H1 (cell line): Measurements from ENCODE around the gene UMAD1. TPM values are rescaled to one million over a fixed set of nuclear protein-coding genes. Genes with fewer than 3 reads are reported as not detected.

Experiments
- CTCF ChIA-PET: fragments of 300-600 bp; sonication (Branson Sonifier 250); formaldehyde crosslinking; loops from one replicate; lab custom pipeline; 2021; ENCODE audit not compliant: partially characterized antibody; lab: Charles Lee
- POLR2A ChIA-PET: fragments of 300-600 bp; sonication (Branson Sonifier 250); formaldehyde crosslinking; loops from one replicate; lab custom pipeline; 2021; ENCODE audit warnings: inconsistent platforms; ENCODE audit not compliant: partially characterized antibody; lab: Charles Lee
- DNase-seq, 2 experiments: peaks; one replicate each; pipeline versions ENCODE4 v3.0.0 to v3.0.0-alpha.2; 2010 to 2022; ENCODE audit warnings: low spot score in 2 of 2, low read depth in 1 of 2, mixed read lengths in 1 of 2
- FAIRE-seq: peaks from 2 replicates; lab custom pipeline; 2011; peaks lifted over from hg19 to GRCh38; lab: Jason Lieb, UNC
- H2AFZ ChIP-seq: 2 replicates; pipeline ENCODE4 v1.8.1; 2012; ENCODE audit warnings: low read length, inconsistent platforms
- H2AK5ac ChIP-seq: 2 replicates; pipeline ENCODE4 v1.6.1; 2013; ENCODE audit warnings: low read depth, low read length
- H2BK120ac ChIP-seq: replicated peaks from 2 replicates; pipeline ENCODE3; 2013; ENCODE audit warnings: low read depth, low read length, inconsistent platforms
- H2BK12ac ChIP-seq: 2 replicates; pipeline ENCODE4 v1.6.1; 2013; ENCODE audit warnings: low read depth, low read length
- H2BK15ac ChIP-seq: 2 replicates; pipeline ENCODE4 v1.6.1; 2013; ENCODE audit warnings: low read length
- H2BK20ac ChIP-seq: 2 replicates; pipeline ENCODE4 v1.6.1; 2013; ENCODE audit warnings: low read length
- H2BK5ac ChIP-seq: 2 replicates; pipeline ENCODE4 v1.6.1; 2013; ENCODE audit warnings: low read depth, low read length
- H3K14ac ChIP-seq: 2 replicates; pipeline ENCODE4 v1.6.1; 2013; ENCODE audit warnings: inconsistent platforms; ENCODE audit not compliant: insufficient read length
- H3K18ac ChIP-seq: 2 replicates; pipeline ENCODE4 v1.6.1; 2013; ENCODE audit warnings: low read length; ENCODE audit errors: extremely low read depth
- H3K23ac ChIP-seq: 2 replicates; pipeline ENCODE4 v1.6.1; 2013; ENCODE audit warnings: inconsistent platforms; ENCODE audit not compliant: insufficient read length
- H3K23me2 ChIP-seq: 2 replicates; pipeline ENCODE4 v1.6.1; 2013; ENCODE audit warnings: low read depth, low read length
- H3K27ac ChIP-seq: 2 replicates; pipeline ENCODE4 v1.6.1; 2011; ENCODE audit warnings: low read depth, low read length, inconsistent platforms
- H3K27me3 ChIP-seq, 4 experiments: replicated peaks in 1 of 4; 1 replicate in 1 of 4; 2 replicates in 3 of 4; pipeline versions ENCODE4 v1.6.1 to v1.8.1; 2011 to 2013; ENCODE audit warnings: low read length in 3 of 4, mild to moderate bottlenecking in 3 of 4, inconsistent platforms in 2 of 4, mixed read lengths in 2 of 4, moderate library complexity in 1 of 4; ENCODE audit not compliant: control insufficient read depth in 3 of 4, insufficient read depth in 3 of 4; ENCODE audit errors: extremely low read depth in 1 of 4
- H3K36me3 ChIP-seq, 4 experiments: 2 replicates each; pipeline versions ENCODE4 v1.6.1 to v1.8.1; 2011 to 2013; ENCODE audit warnings: mild to moderate bottlenecking in 4 of 4, low read length in 3 of 4, moderate library complexity in 2 of 4, control low read depth in 1 of 4, inconsistent platforms in 1 of 4; ENCODE audit not compliant: insufficient read depth in 4 of 4, control insufficient read depth in 2 of 4
- H3K4ac ChIP-seq: replicated peaks from 2 replicates; pipeline ENCODE3; 2013; ENCODE audit warnings: low read length, low read depth, mixed read lengths, inconsistent platforms; ENCODE audit not compliant: insufficient read length
- H3K4me1 ChIP-seq, 4 experiments: replicated peaks in 1 of 4; 1 replicate in 1 of 4; 2 replicates in 3 of 4; pipeline versions ENCODE4 v1.6.1 to v1.8.1; 2011 to 2013; ENCODE audit warnings: low read length in 3 of 4, inconsistent platforms in 2 of 4, mixed read lengths in 1 of 4; ENCODE audit not compliant: insufficient read depth in 4 of 4, control insufficient read depth in 3 of 4
- H3K4me2 ChIP-seq, 2 experiments: 2 replicates each; pipeline versions ENCODE4 v1.6.1 to v1.8.1; 2011 to 2013; ENCODE audit warnings: low read depth in 2 of 2, low read length in 2 of 2, control low read depth in 1 of 2, inconsistent platforms in 1 of 2, mild to moderate bottlenecking in 1 of 2; ENCODE audit not compliant: insufficient read depth in 1 of 2
- H3K4me3 ChIP-seq, 4 experiments: fragments of 200-600, 300-600 bp in 1 of 4; sonication (generic), shearing (Covaris generic), sonication (Bioruptor Twin) in 1 of 4; 2 replicates each; pipeline versions ENCODE4 v1.5.1 to v1.8.1; 2011 to 2016; ENCODE audit warnings: low read length in 4 of 4, low read depth in 3 of 4, control low read depth in 2 of 4, inconsistent platforms in 2 of 4, mild to moderate bottlenecking in 2 of 4, mixed read lengths in 1 of 4, moderate library complexity in 1 of 4; ENCODE audit not compliant: insufficient read depth in 2 of 4; ENCODE audit errors: extremely low read depth in 1 of 4
- H3K56ac ChIP-seq: replicated peaks from 2 replicates; pipeline ENCODE3; 2013; ENCODE audit warnings: low read depth, mild to moderate bottlenecking, mixed read lengths, low read length, inconsistent platforms; ENCODE audit not compliant: insufficient read length
- H3K79me1 ChIP-seq: 2 replicates; pipeline ENCODE4 v1.6.1; 2013; ENCODE audit warnings: low read depth, low read length, control low read depth
- H3K79me2 ChIP-seq, 2 experiments: 2 replicates each; pipeline versions ENCODE4 v1.6.1 to v1.8.1; 2012 to 2013; ENCODE audit warnings: low read length in 2 of 2, mild to moderate bottlenecking in 2 of 2, inconsistent platforms in 1 of 2; ENCODE audit not compliant: insufficient read depth in 2 of 2, control insufficient read depth in 1 of 2
- H3K9ac ChIP-seq, 4 experiments: replicated peaks in 1 of 4; 1 replicate in 1 of 4; 2 replicates in 3 of 4; pipeline versions ENCODE4 v1.6.1 to v1.8.1; 2011 to 2013; ENCODE audit warnings: low read depth in 3 of 4, low read length in 3 of 4, control low read depth in 2 of 4, mild to moderate bottlenecking in 2 of 4, moderate library complexity in 2 of 4, inconsistent platforms in 1 of 4; ENCODE audit errors: extremely low read depth in 1 of 4
- H3K9me3 ChIP-seq, 2 experiments: 2 replicates each; pipeline versions ENCODE4 v1.6.1 to v1.8.1; 2012 to 2013; ENCODE audit warnings: mild to moderate bottlenecking in 2 of 2, moderate library complexity in 2 of 2, control low read depth in 1 of 2, inconsistent platforms in 1 of 2, low read depth in 1 of 2, low read length in 1 of 2, mixed read lengths in 1 of 2; ENCODE audit not compliant: insufficient read depth in 2 of 2
- H4K20me1 ChIP-seq, 2 experiments: replicated peaks in 1 of 2; 2 replicates each; pipeline versions ENCODE3 to v1.8.1; 2011 to 2013; ENCODE audit warnings: inconsistent platforms in 2 of 2, low read length in 2 of 2, mild to moderate bottlenecking in 1 of 2; ENCODE audit not compliant: insufficient read depth in 2 of 2, control insufficient read depth in 1 of 2
- H4K5ac ChIP-seq: 2 replicates; pipeline ENCODE4 v1.6.1; 2013; ENCODE audit warnings: low read length, low read depth, mixed read lengths, inconsistent platforms; ENCODE audit not compliant: insufficient read length
- H4K8ac ChIP-seq: 2 replicates; pipeline ENCODE4 v1.8.0; 2013; ENCODE audit warnings: mild to moderate bottlenecking, moderate library complexity, low read length, inconsistent platforms; ENCODE audit not compliant: insufficient read depth; ENCODE audit errors: extremely low read depth
- H4K91ac ChIP-seq: replicated peaks from 2 replicates; pipeline ENCODE3; 2013; ENCODE audit warnings: low read length, mixed read lengths, inconsistent platforms; ENCODE audit not compliant: insufficient read length
- ASH2L ChIP-seq: fragments of 200-600, 300-600 bp; sonication (generic); IDR thresholded peaks from one replicate; pipeline ENCODE4 v1.7.1; 2017; ENCODE audit warnings: low read length
- BCL11A ChIP-seq, 2 experiments: IDR thresholded peaks; one replicate each; pipeline ENCODE4 v1.6.1; 2011; ENCODE audit warnings: low read depth in 2 of 2, low read length in 2 of 2, mild to moderate bottlenecking in 2 of 2
- CBX5 ChIP-seq: fragments of 300-800, 300-1000 bp; sonication (generic); IDR thresholded peaks from 2 replicates; pipeline ENCODE4 v1.7.1; 2016; ENCODE audit warnings: antibody characterized with exemption, low read length, low read depth
- E2F6 ChIP-seq: IDR thresholded peaks from 2 replicates; pipeline ENCODE4 v1.6.1; 2012; ENCODE audit warnings: inconsistent platforms
- GTF2F1 ChIP-seq: IDR thresholded peaks from 2 replicates; pipeline ENCODE4 v1.6.1; 2012; ENCODE audit warnings: low read depth, low read length, improper control_type of control experiment, borderline replicate concordance
- JUND ChIP-seq: IDR thresholded peaks from 2 replicates; pipeline ENCODE4 v1.6.1; 2011; ENCODE audit warnings: mild to moderate bottlenecking, improper control_type of control experiment, low read length
- NRF1 ChIP-seq: IDR thresholded peaks from 2 replicates; pipeline ENCODE4 v1.6.1; 2011; ENCODE audit warnings: mild to moderate bottlenecking, low read depth, low read length, improper control_type of control experiment
- PHF8 ChIP-seq: fragments of 200-600 bp; sonication (generic); conservative IDR thresholded peaks from 2 replicates; pipeline ENCODE4 v1.7.1; 2012; ENCODE audit warnings: low read depth, mild to moderate bottlenecking, inconsistent platforms, low read length, moderate library complexity
- RBBP5 ChIP-seq: IDR thresholded peaks from 2 replicates; pipeline ENCODE4 v1.7.1; 2012; ENCODE audit warnings: low read depth, mild to moderate bottlenecking, inconsistent platforms, low read length, moderate library complexity, borderline replicate concordance
- SIN3A ChIP-seq, 2 experiments: IDR thresholded peaks in 1 of 2; conservative IDR thresholded peaks in 1 of 2; 2 replicates each; pipeline ENCODE4 v1.6.1; 2011 to 2012; ENCODE audit warnings: low read length in 2 of 2, improper control_type of control experiment in 1 of 2, low read depth in 1 of 2, mild to moderate bottlenecking in 1 of 2
- SP2 ChIP-seq: IDR thresholded peaks from 2 replicates; pipeline ENCODE4 v1.6.1; 2012; ENCODE audit warnings: mild to moderate bottlenecking, low read length, inconsistent platforms
- SRF ChIP-seq: IDR thresholded peaks from 2 replicates; pipeline ENCODE4 v1.6.1; 2011; ENCODE audit warnings: mild to moderate bottlenecking, low read depth, low read length, moderate library complexity
- TCF12 ChIP-seq: IDR thresholded peaks from 2 replicates; pipeline ENCODE4 v1.6.1; 2011; ENCODE audit warnings: low read depth, mild to moderate bottlenecking, low read length
- WGBS, 2 experiments: shearing (Covaris generic) in 1 of 2; methylation state at CpG; one replicate each; pipeline versions ENCODE4 v1.1.6 to v1.1.7; 2013 to 2015; ENCODE audit warnings: low lambda C conversion rate in 2 of 2, mixed read lengths in 2 of 2, inconsistent platforms in 1 of 2, low coverage in 1 of 2, missing lambda C conversion rate in 1 of 2; ENCODE audit not compliant: insufficient replicate concordance in 2 of 2, insufficient coverage in 1 of 2, insufficient read length in 1 of 2; ENCODE audit errors: extremely low coverage in 1 of 2, missing lambda C conversion rate in 1 of 2; 5-methylcytosine and 5-hydroxymethylcytosine counted together
- polyA plus RNA-seq, 7 experiments: library from polyadenylated mRNA; depleted of rRNA in 3 of 7; stranded (reverse) in 5 of 7; unstranded in 2 of 7; fragments of >200 nt in 5 of 7; fragments of 200-250 nt in 2 of 7; gene quantifications; 1 replicate in 5 of 7; 2 replicates in 1 of 7; 4 replicates in 1 of 7; pipeline versions ENCODE4 v1.2.1 to v1.2.3, GENCODE V29; 2011 to 2013; ENCODE audit warnings: missing spikeins in 2 of 7, mixed read lengths in 2 of 7
- total RNA-seq: library from RNA; stranded (reverse); fragmentation: NEBNext Ultra II Directional; extraction: Animal tissue kit (Norgen Biotek cat#: 25700); gene quantifications from 2 replicates; pipeline ENCODE4 v1.2.1, GENCODE V29; 2021
- TF ChIP-seq, protein P1 (sequence below): IDR thresholded peaks from 2 replicates; pipeline ENCODE4 v1.6.1; 2012; ENCODE audit warnings: inconsistent platforms

Gene UMAD1
- total and polyA plus RNA-seq, 2 of the 8 experiments (the other 6 are each of a cell fraction or from before 2014, with no cell fraction given), result 10.4 to 12.3 TPM

GRCh38 chr7:7703427-7703826 is 62.9 kb downstream of the UMAD1 start:
- Histone ChIP-seq H2AFZ (no peak overlapping the region), H3K27ac (no peak overlapping the region), H3K79me2 (no peaks in the 10 kb centered on the region), H3K23me2 (no peaks in the 10 kb centered on the region), H3K4me2 (no peak overlapping the region), H4K91ac (no peak overlapping the region), H3K14ac (no peak overlapping the region), H3K23ac (no peak overlapping the region), H3K9me3 (no peaks in the 10 kb centered on the region), H2BK120ac (no peak overlapping the region), H3K36me3 (no peaks in the 10 kb centered on the region), H3K4ac (no peak overlapping the region), H3K18ac (no peak overlapping the region), H4K8ac (no peak overlapping the region), H3K4me3 (no peak overlapping the region), H2BK12ac (no peak overlapping the region), H2BK20ac (no peak overlapping the region), H4K20me1 (no peaks in the 10 kb centered on the region), H3K56ac (no peak overlapping the region), H2BK15ac (no peak overlapping the region; the same call in 1 of the 2 replicates), H2AK5ac (no peak overlapping the region), H3K27me3 (no peaks in the 10 kb centered on the region), H3K9ac (no peak overlapping the region), H3K4me1 (peaks cover 0 to 11% (median 1%) of the 10 kb centered on the region in 4 experiments; a peak in 3 of 7 replicates), H2BK5ac (no peak overlapping the region), H3K79me1 (no peaks in the 10 kb centered on the region), H4K5ac (no peak overlapping the region)
- ChIA-PET CTCF (no interaction called here), POLR2A (interaction anchor here (0.7 kb wide), 1 partner anchor 1105 kb away, joined by 3 read pairs; no protein-coding TSS in a partner anchor)
- FAIRE-seq (no peak), DNase-seq (no peak)
- WGBS, 2 experiments, result 95% methylated on average over 7 of the region's 7 CpGs; no CpG with 5 or more reads in 1 of the 2 experiments
- TF ChIP-seq TCF12 (no peak), CBX5 (no peak), BCL11A (IDR thresholded peaks at IDR 0.05; ENCODE audit: low read depth in 2 of 2, low read length in 2 of 2) (no peak), JUND (no peak), PHF8 (no peak), GTF2F1 (no peak), RBBP5 (no peak), ASH2L (no peak), NRF1 (no peak), SP2 (no peak), SRF (no peak), SIN3A (conservative IDR thresholded peaks at IDR 0.05 in 1 of 2, IDR thresholded peaks at IDR 0.05 in 1 of 2; ENCODE audit: low read depth in 1 of 2, low read length in 2 of 2) (no peak), E2F6 (no peak)
- TF ChIP-seq, protein P1, sequence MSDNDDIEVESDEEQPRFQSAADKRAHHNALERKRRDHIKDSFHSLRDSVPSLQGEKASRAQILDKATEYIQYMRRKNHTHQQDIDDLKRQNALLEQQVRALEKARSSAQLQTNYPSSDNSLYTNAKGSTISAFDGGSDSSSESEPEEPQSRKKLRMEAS, result no peak
